Measurements from ENCODE around the gene SH3TC2.

DNA sequence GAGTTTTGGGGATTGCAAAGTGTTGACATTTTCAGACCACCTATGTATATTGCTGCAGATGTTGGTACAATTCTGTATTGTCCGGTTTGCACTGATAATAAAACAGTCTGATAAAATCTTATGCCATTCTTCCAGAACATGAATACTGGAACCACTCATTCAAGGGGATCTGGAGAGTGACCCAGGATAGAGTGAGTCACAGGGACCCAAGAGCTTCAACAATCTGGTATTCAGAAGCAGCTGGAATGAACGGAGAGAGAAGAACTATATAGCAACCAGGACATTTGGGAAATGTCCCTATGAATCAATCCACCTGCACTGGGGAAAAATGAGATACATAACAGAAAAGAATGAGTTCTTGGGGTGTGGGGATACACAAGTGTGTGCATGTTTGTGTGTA is 73.3 kb downstream of the SH3TC2 start:
- TF ChIP-seq POLR2A (IDR thresholded peaks at IDR 0.05), result no peak
- TF ChIP-seq, protein P1, sequence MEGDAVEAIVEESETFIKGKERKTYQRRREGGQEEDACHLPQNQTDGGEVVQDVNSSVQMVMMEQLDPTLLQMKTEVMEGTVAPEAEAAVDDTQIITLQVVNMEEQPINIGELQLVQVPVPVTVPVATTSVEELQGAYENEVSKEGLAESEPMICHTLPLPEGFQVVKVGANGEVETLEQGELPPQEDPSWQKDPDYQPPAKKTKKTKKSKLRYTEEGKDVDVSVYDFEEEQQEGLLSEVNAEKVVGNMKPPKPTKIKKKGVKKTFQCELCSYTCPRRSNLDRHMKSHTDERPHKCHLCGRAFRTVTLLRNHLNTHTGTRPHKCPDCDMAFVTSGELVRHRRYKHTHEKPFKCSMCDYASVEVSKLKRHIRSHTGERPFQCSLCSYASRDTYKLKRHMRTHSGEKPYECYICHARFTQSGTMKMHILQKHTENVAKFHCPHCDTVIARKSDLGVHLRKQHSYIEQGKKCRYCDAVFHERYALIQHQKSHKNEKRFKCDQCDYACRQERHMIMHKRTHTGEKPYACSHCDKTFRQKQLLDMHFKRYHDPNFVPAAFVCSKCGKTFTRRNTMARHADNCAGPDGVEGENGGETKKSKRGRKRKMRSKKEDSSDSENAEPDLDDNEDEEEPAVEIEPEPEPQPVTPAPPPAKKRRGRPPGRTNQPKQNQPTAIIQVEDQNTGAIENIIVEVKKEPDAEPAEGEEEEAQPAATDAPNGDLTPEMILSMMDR (IDR thresholded peaks at IDR 0.05), result no peak

Measured in esophagus squamous epithelium (tissue), 4 donors.